ENCODE data around the gene USP24.

GRCh38 chr1:55060133-55060999 is 154.8 kb downstream of the USP24 start:
- TF ChIP-seq GABPA (IDR thresholded peaks at IDR 0.05; ENCODE audit: low read depth) (no peak), CTCF (IDR thresholded peaks at IDR 0.05 in 2 of 3, conservative IDR thresholded peaks at IDR 0.05 in 1 of 3; ENCODE audit: control insufficient read depth in 2 of 3, extremely low read depth in 1 of 3, insufficient read depth in 1 of 3, low read depth in 3 of 3, low read length in 3 of 3) (no peak), YY1 (IDR thresholded peaks at IDR 0.05; ENCODE audit: low read depth, low read length) (no peak), TCF12 (IDR thresholded peaks at IDR 0.05; ENCODE audit: low read depth, low read length) (no peak), SRF (IDR thresholded peaks at IDR 0.05; ENCODE audit: low read depth in 2 of 2, low read length in 2 of 2) (no peak), POLR2AphosphoS5 (IDR thresholded peaks at IDR 0.05; ENCODE audit: low read length) (no peak), HCFC1 (IDR thresholded peaks at IDR 0.05; ENCODE audit: low read length) (no peak), BMI1 (IDR thresholded peaks at IDR 0.05; ENCODE audit: borderline replicate concordance) (no peak), NFIC (IDR thresholded peaks at IDR 0.05; ENCODE audit: low read depth, low read length) (no peak), JUND (IDR thresholded peaks at IDR 0.05; ENCODE audit: low read depth, low read length) (no peak), SP1 (IDR thresholded peaks at IDR 0.05; ENCODE audit: low read depth, low read length) (no peak), MAX (IDR thresholded peaks at IDR 0.05; ENCODE audit: low read depth, low read length) (no peak)

Data from GM12878 (cell line).